Tibial artery (tissue), 4 donors: Measurements from ENCODE around the gene LIN9.
"Not testable (repeated sequence)": the region's sequence is repeated elsewhere in the genome, so short reads cannot be mapped to it uniquely, and the experiment has no call there.

Experiments used
- DNase-seq, 2 donors: peaks; one replicate each; pipeline ENCODE4 v3.0.0-alpha.2; 2019
- H3K27ac ChIP-seq, 2 donors: fragments of 200-600 bp; sonication (generic) in 1 of 2; 1 replicate in 1 of 2; 2 replicates in 1 of 2; pipeline ENCODE4 v1.5.1; 2018 to 2019; ENCODE audit warnings: mild to moderate bottlenecking in 1 of 2
- H3K27me3 ChIP-seq, 2 donors: fragments of 200-600 bp; sonication (generic) in 1 of 2; one replicate each; pipeline versions ENCODE4 v1.5.1 to v1.6.0; 2016 to 2019
- H3K36me3 ChIP-seq, 3 donors: fragments of 200-600 bp; sonication (generic) in 2 of 3; one replicate each; pipeline ENCODE4 v1.5.1; 2016 to 2019; ENCODE audit warnings: mild to moderate bottlenecking in 2 of 3
- H3K4me1 ChIP-seq, 4 donors: fragments of 200-600 bp; sonication (generic) in 2 of 4; 1 replicate in 3 of 4; 2 replicates in 1 of 4; pipeline ENCODE4 v1.5.1; 2016 to 2019
- H3K4me3 ChIP-seq, 2 donors: fragments of 200-600 bp; sonication (generic) in 1 of 2; 1 replicate in 1 of 2; 2 replicates in 1 of 2; pipeline ENCODE4 v1.5.1; 2018 to 2019; ENCODE audit warnings: mild to moderate bottlenecking in 2 of 2
- H3K9me3 ChIP-seq, 3 donors: fragments of 200-600 bp; sonication (generic) in 1 of 3; one replicate each; pipeline ENCODE4 v1.5.1; 2016 to 2019
- CTCF ChIP-seq, 2 experiments: fragments of 200-600 bp in 1 of 2; fragments of 450-650 bp in 1 of 2; IDR thresholded peaks; one replicate each; pipeline ENCODE4 v1.5.1; 2017 to 2019; ENCODE audit warnings: antibody characterized with exemption in 2 of 2, mild to moderate bottlenecking in 1 of 2, moderate library complexity in 1 of 2
- intact Hi-C: fragments of 100-400 bp; cut with DNase I; formaldehyde crosslinking; loops from one replicate; pipeline ENCODE4 v1.15.0; 2023; ENCODE audit warnings: low total_unique reads

LIN9 gene

DNA sequence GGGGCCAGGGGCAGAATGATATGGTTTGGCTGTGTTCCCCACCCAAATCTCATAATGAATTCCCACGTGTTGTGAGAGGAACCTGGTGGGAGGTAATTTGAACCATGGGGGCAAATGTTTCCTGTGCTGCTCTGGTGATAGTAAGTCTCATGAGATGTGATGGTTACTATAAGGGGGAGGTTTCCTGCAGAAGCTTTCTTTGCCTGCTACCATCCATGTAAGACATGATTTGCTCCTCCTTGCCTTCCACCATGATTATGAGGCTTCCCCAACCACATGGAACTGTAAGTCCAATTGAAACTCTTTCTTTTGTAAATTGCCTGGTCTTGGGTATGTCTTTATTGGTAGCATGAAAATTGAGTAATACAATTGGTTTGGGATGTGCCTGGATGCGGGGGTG, 33.7 kb upstream of the LIN9 start:
- Histone ChIP-seq H3K4me3 (no peak overlapping the region), H3K27me3 (peaks cover 0 to 3% of the 10 kb centered on the region in 2 donors), H3K9me3 (no peaks in the 10 kb centered on the region), H3K4me1 (no peaks in the 10 kb centered on the region), H3K36me3 (no peaks in the 10 kb centered on the region), H3K27ac (no peak overlapping the region)
- intact Hi-C loops = loop anchor here (2.0 kb wide), 1 partner anchor 46 kb away; no protein-coding TSS in a partner anchor
- no peak for TF ChIP-seq CTCF (IDR thresholded peaks at IDR 0.05)
- no peak for DNase-seq

DNA sequence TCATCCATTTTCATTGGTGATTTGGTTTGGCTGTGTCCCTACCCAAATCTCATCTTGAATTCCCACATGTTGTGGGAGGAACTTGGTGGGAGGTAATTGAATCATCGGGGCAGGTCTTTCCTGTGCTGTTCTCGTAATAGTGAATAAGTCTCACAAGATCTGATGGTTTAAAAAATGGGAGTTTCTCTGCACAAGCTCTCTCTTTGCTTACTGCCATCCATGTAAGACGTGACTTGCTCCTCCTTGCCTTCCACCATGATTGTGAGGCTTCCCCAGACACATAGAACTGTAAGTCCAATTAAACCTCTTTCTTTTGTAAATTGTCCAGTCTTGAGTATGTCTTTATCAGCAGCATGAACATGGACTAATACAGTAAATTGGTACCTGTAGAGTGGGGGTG, 31.1 kb upstream of the LIN9 start:
- H3K4me3 ChIP-seq, H3K27ac ChIP-seq, H3K36me3 ChIP-seq, H3K4me1 ChIP-seq, H3K27me3 ChIP-seq, DNase-seq, H3K9me3 ChIP-seq, intact Hi-C loops: not testable (repeated sequence)

- Histone ChIP-seq H3K27ac (no peak overlapping the region), H3K4me1 (no peaks in the 10 kb centered on the region), H3K9me3 (no peaks in the 10 kb centered on the region), H3K4me3 (no peak overlapping the region), H3K27me3 (peaks cover 0 to 3% of the 10 kb centered on the region in 2 donors), H3K36me3 (no peaks in the 10 kb centered on the region)
- intact Hi-C loops = no loop called here
- TF ChIP-seq CTCF (IDR thresholded peaks at IDR 0.05) = no peak
- DNase-seq = no peak
Measured at GRCh38 chr1:226337276-226337875, 28.4 kb upstream of the LIN9 start.

DNA sequence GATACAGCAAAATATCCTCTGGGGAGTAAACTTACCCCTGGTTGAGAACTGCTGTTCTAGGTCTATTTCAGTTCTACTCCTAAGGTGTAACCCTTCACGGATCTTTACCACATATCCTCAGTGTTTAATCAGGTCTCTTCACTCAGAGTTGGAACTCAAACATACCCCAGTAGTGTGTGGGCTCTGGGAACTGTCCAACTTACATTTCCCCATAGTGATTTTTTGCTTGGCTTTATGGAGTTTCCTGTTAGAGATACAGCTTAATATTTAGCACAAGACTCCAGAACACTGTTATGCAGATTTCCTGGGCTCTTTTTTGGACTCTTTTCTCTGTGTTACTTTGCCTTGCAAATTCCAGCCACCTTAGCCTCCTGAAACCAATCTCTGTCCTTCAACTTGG, 26.7 kb upstream of the LIN9 start:
- H3K27ac ChIP-seq = no peak overlapping the region

GRCh38 chr1:226332947-226333346, 24.0 kb upstream of the LIN9 start:
- intact Hi-C loops = no loop called here
- no peak for TF ChIP-seq CTCF (IDR thresholded peaks at IDR 0.05)
- Histone ChIP-seq H3K36me3 (no peaks in the 10 kb centered on the region), H3K9me3 (no peaks in the 10 kb centered on the region), H3K27me3 (no peaks in the 10 kb centered on the region), H3K4me3 (no peak overlapping the region), H3K4me1 (no peaks in the 10 kb centered on the region), H3K27ac (no peak overlapping the region)
- no peak for DNase-seq

More for the DNA sequence above, 26.7 kb upstream of the LIN9 start:
- intact Hi-C loops = no loop called here
- H3K27me3 ChIP-seq = peaks cover 0 to 3% of the 10 kb centered on the region in 2 donors
- H3K9me3 ChIP-seq = no peaks in the 10 kb centered on the region
- TF ChIP-seq CTCF (IDR thresholded peaks at IDR 0.05) = no peak
- no peaks in the 10 kb centered on the region for H3K4me1 ChIP-seq
- no peaks in the 10 kb centered on the region for H3K36me3 ChIP-seq
- no peak for DNase-seq
- no peak overlapping the region for H3K4me3 ChIP-seq

GRCh38 chr1:226329237-226329636, 20.3 kb upstream of the LIN9 start:
- Histone ChIP-seq H3K27ac (no peak overlapping the region), H3K9me3 (no peaks in the 10 kb centered on the region), H3K4me1 (no peaks in the 10 kb centered on the region), H3K27me3 (no peaks in the 10 kb centered on the region), H3K36me3 (no peaks in the 10 kb centered on the region), H3K4me3 (no peak overlapping the region)
- no peak for DNase-seq
- intact Hi-C loops = no loop called here
- TF ChIP-seq CTCF (IDR thresholded peaks at IDR 0.05) = no peak
